WTC11 (cell line): ENCODE measurements around the gene MVP.

ENCODE experiments used
- ATF3 ChIP-seq: sonication (generic); formaldehyde crosslinking; conservative IDR thresholded peaks from 2 replicates; pipeline ENCODE4 v1.8.1; 2022; ENCODE audit warnings: mild to moderate bottlenecking, missing genetic modification reagents
- CTCF ChIP-seq: fragments of 200-600 bp; IDR thresholded peaks from 2 replicates; pipeline ENCODE4 v1.8.0; 2022; ENCODE audit warnings: antibody characterized with exemption
- ELF4 ChIP-seq: sonication (generic); formaldehyde crosslinking; IDR thresholded peaks from 2 replicates; pipeline ENCODE4 v1.8.1; 2022; ENCODE audit warnings: low read depth, mild to moderate bottlenecking, moderate library complexity, missing genetic modification reagents
- HMGXB4 ChIP-seq: sonication (generic); formaldehyde crosslinking; IDR thresholded peaks from 2 replicates; pipeline ENCODE4 v1.8.1; 2023; ENCODE audit warnings: mild to moderate bottlenecking, moderate library complexity, missing genetic modification reagents
- IRF2 ChIP-seq: sonication (generic); formaldehyde crosslinking; IDR thresholded peaks from 2 replicates; pipeline ENCODE4 v1.8.0; 2022; ENCODE audit warnings: low read depth, missing genetic modification reagents, borderline replicate concordance
- NFE2L1 ChIP-seq: sonication (generic); formaldehyde crosslinking; IDR thresholded peaks from 2 replicates; pipeline ENCODE4 v1.8.1; 2023; ENCODE audit warnings: missing genetic modification reagents
- NR2C2 ChIP-seq: sonication (generic); formaldehyde crosslinking; IDR thresholded peaks from 2 replicates; pipeline ENCODE4 v1.8.0; 2022; ENCODE audit warnings: mild to moderate bottlenecking, missing genetic modification reagents
- NR3C1 ChIP-seq: sonication (generic); formaldehyde crosslinking; conservative IDR thresholded peaks from 2 replicates; pipeline ENCODE4 v1.8.1; 2023; ENCODE audit warnings: low read depth, mild to moderate bottlenecking, missing genetic modification reagents
- SMAD4 ChIP-seq: sonication (generic); formaldehyde crosslinking; IDR thresholded peaks from 2 replicates; pipeline ENCODE4 v1.8.0; 2022; ENCODE audit warnings: mild to moderate bottlenecking, missing genetic modification reagents
- SP1 ChIP-seq: sonication (generic); formaldehyde crosslinking; conservative IDR thresholded peaks from 2 replicates; pipeline ENCODE4 v1.8.1; 2022; ENCODE audit warnings: missing genetic modification reagents
- TEAD4 ChIP-seq: sonication (generic); formaldehyde crosslinking; IDR thresholded peaks from 2 replicates; pipeline ENCODE4 v1.8.0; 2022; ENCODE audit warnings: mild to moderate bottlenecking, missing genetic modification reagents
- USF1 ChIP-seq: sonication (generic); formaldehyde crosslinking; IDR thresholded peaks from 2 replicates; pipeline ENCODE4 v1.8.0; 2022; ENCODE audit warnings: mild to moderate bottlenecking, missing genetic modification reagents
- ZNF232 ChIP-seq: sonication (generic); formaldehyde crosslinking; IDR thresholded peaks from 2 replicates; pipeline ENCODE4 v1.8.0; 2022; ENCODE audit warnings: mild to moderate bottlenecking, missing genetic modification reagents

GRCh38 chr16:29848420-29849297 is 28.4 kb downstream of the MVP start:
- TF ChIP-seq NR3C1, result no peak
- no peak for TF ChIP-seq USF1 (CRISPR knock-in tag)
- peak; percentile 78 for TF ChIP-seq CTCF
- TF ChIP-seq SMAD4 (CRISPR knock-in tag), result no peak
- TF ChIP-seq HMGXB4 (CRISPR knock-in tag), result no peak
- TF ChIP-seq IRF2 (CRISPR knock-in tag), result no peak
- no peak for TF ChIP-seq ZNF232 (CRISPR knock-in tag)
- no peak for TF ChIP-seq ATF3
- TF ChIP-seq ELF4 (CRISPR knock-in tag), result no peak
- no peak for TF ChIP-seq NR2C2 (CRISPR knock-in tag)
- TF ChIP-seq SP1 (CRISPR knock-in tag), result no peak
- TF ChIP-seq TEAD4 (CRISPR knock-in tag), result no peak
- TF ChIP-seq NFE2L1 (CRISPR knock-in tag), result no peak
